HEK293 (cell line): Measurements from ENCODE around the gene IFI30.

ENCODE experiments used
- AEBP2 ChIP-seq: fragments of 450-650 bp; formaldehyde crosslinking; IDR thresholded peaks from 2 replicates; pipeline ENCODE4 v1.5.1; 2016; ENCODE audit warnings: missing biosample characterization, missing genetic modification characterization, borderline replicate concordance
- CTCF ChIP-seq: fragments of 450-650 bp; formaldehyde crosslinking; IDR thresholded peaks from 2 replicates; pipeline ENCODE4 v1.5.1; 2016; ENCODE audit warnings: missing biosample characterization, missing genetic modification characterization
- ZBTB17 ChIP-seq: fragments of 450-650 bp; formaldehyde crosslinking; IDR thresholded peaks from 2 replicates; pipeline ENCODE4 v1.5.1; 2016; ENCODE audit warnings: missing biosample characterization, missing genetic modification characterization
- ZFP41 ChIP-seq: fragments of 450-650 bp; formaldehyde crosslinking; IDR thresholded peaks from 2 replicates; pipeline ENCODE4 v1.5.1; 2016; ENCODE audit warnings: missing biosample characterization, missing genetic modification characterization, borderline replicate concordance
- ZNF174 ChIP-seq: fragments of 450-650 bp; formaldehyde crosslinking; IDR thresholded peaks from 2 replicates; pipeline ENCODE4 v1.5.0; 2017; ENCODE audit warnings: missing biosample characterization, mild to moderate bottlenecking, missing genetic modification characterization
- ZNF350 ChIP-seq: fragments of 450-650 bp; formaldehyde crosslinking; IDR thresholded peaks from 2 replicates; pipeline ENCODE4 v1.5.0; 2017; ENCODE audit warnings: missing biosample characterization, mild to moderate bottlenecking, missing genetic modification characterization
- ZNF416 ChIP-seq: fragments of 450-650 bp; formaldehyde crosslinking; IDR thresholded peaks from 2 replicates; pipeline ENCODE4 v1.5.1; 2016; ENCODE audit warnings: missing biosample characterization, missing genetic modification characterization
- ZNF530 ChIP-seq: fragments of 450-650 bp; formaldehyde crosslinking; IDR thresholded peaks from 2 replicates; pipeline ENCODE4 v1.5.1; 2016; ENCODE audit warnings: low read depth, missing biosample characterization, missing genetic modification characterization
- ZNF549 ChIP-seq: fragments of 450-650 bp; IDR thresholded peaks from 2 replicates; pipeline ENCODE4 v1.5.1; 2018; ENCODE audit warnings: missing biosample characterization, missing genetic modification characterization, mild to moderate bottlenecking, inconsistent platforms, moderate library complexity
- ZNF629 ChIP-seq: fragments of 450-650 bp; formaldehyde crosslinking; IDR thresholded peaks from 2 replicates; pipeline ENCODE4 v1.5.1; 2017; ENCODE audit warnings: missing biosample characterization, missing genetic modification characterization

- TF ChIP-seq ZNF530 (tag by site-specific recombination): no peak
- TF ChIP-seq CTCF: no peak
- no peak for TF ChIP-seq ZBTB17 (tag by site-specific recombination)
- TF ChIP-seq AEBP2 (tag by site-specific recombination): no peak
- no peak for TF ChIP-seq ZFP41 (tag by site-specific recombination)
- no peak for TF ChIP-seq ZNF629 (tag by site-specific recombination)
- TF ChIP-seq ZNF549 (tag by site-specific recombination): no peak
- no peak for TF ChIP-seq ZNF350 (tag by site-specific recombination)
- TF ChIP-seq ZNF174 (tag by site-specific recombination): no peak
- no peak for TF ChIP-seq ZNF416 (tag by site-specific recombination)
Measured at GRCh38 chr19:18190278-18190677, 16.7 kb downstream of the IFI30 start.
